H9 (cell line): ENCODE data around the gene DCX. TPM values are rescaled to one million over a fixed set of nuclear protein-coding genes. Genes with fewer than 3 reads are reported as not detected.

ENCODE experiments used
- DNase-seq: peaks from one replicate; pipeline ENCODE4 v3.0.0-alpha.2; 2017
- H2AFZ ChIP-seq: one replicate; pipeline ENCODE4 v1.6.1; 2013; ENCODE audit warnings: mild to moderate bottlenecking, low read length, control low read depth, moderate library complexity
- H2AK5ac ChIP-seq: 2 replicates; pipeline ENCODE4 v1.6.1; 2013; ENCODE audit warnings: low read length, control low read depth, mixed read lengths; ENCODE audit not compliant: insufficient read length
- H2BK120ac ChIP-seq: one replicate; pipeline ENCODE4 v1.6.1; 2013; ENCODE audit warnings: low read depth, mild to moderate bottlenecking, low read length, control low read depth, inconsistent platforms; ENCODE audit not compliant: poor library complexity, severe bottlenecking
- H2BK12ac ChIP-seq: 2 replicates; pipeline ENCODE4 v1.6.1; 2013; ENCODE audit warnings: low read length, control low read depth, mixed read lengths, low read depth; ENCODE audit not compliant: insufficient read length
- H2BK15ac ChIP-seq: 2 replicates; pipeline ENCODE4 v1.6.1; 2013; ENCODE audit warnings: low read depth, low read length, control low read depth
- H2BK20ac ChIP-seq: one replicate; pipeline ENCODE4 v1.6.1; 2013; ENCODE audit warnings: low read depth, mild to moderate bottlenecking, low read length, control low read depth, inconsistent platforms; ENCODE audit not compliant: poor library complexity, severe bottlenecking
- H2BK5ac ChIP-seq: 2 replicates; pipeline ENCODE4 v1.6.1; 2013; ENCODE audit warnings: low read length, control low read depth, mixed read lengths; ENCODE audit not compliant: insufficient read length
- H3K14ac ChIP-seq: 2 replicates; pipeline ENCODE4 v1.6.1; 2013; ENCODE audit warnings: low read length, control low read depth; ENCODE audit not compliant: insufficient read depth
- H3K18ac ChIP-seq: 2 replicates; pipeline ENCODE4 v1.6.1; 2013; ENCODE audit warnings: low read depth, mild to moderate bottlenecking, mixed read lengths, low read length, control low read depth; ENCODE audit not compliant: insufficient read length
- H3K23ac ChIP-seq: 2 replicates; pipeline ENCODE4 v1.6.1; 2013; ENCODE audit warnings: low read length, control low read depth, mixed read lengths, low read depth; ENCODE audit not compliant: insufficient read length
- H3K23me2 ChIP-seq: 2 replicates; pipeline ENCODE4 v1.6.1; 2013; ENCODE audit warnings: low read depth, mild to moderate bottlenecking, mixed read lengths, low read length, control low read depth; ENCODE audit not compliant: insufficient read length, poor library complexity, severe bottlenecking
- H3K27ac ChIP-seq: 2 replicates; pipeline ENCODE4 v1.5.1; 2013; ENCODE audit warnings: low read length, control low read depth, mixed read lengths, low read depth; ENCODE audit not compliant: insufficient read length
- H3K27me3 ChIP-seq: 2 replicates; pipeline ENCODE4 v1.6.1; 2013; ENCODE audit warnings: low read length, control low read depth, inconsistent platforms; ENCODE audit not compliant: insufficient read depth
- H3K4ac ChIP-seq: 2 replicates; pipeline ENCODE4 v1.6.1; 2013; ENCODE audit warnings: low read depth, mild to moderate bottlenecking, control low read depth, inconsistent platforms, low read length, moderate library complexity
- H3K4me1 ChIP-seq: 2 replicates; pipeline ENCODE4 v1.6.1; 2013; ENCODE audit warnings: low read length, control low read depth, inconsistent platforms; ENCODE audit not compliant: insufficient read depth
- H3K4me2 ChIP-seq: 2 replicates; pipeline ENCODE4 v1.6.1; 2013; ENCODE audit warnings: low read length, control low read depth, mixed read lengths; ENCODE audit not compliant: insufficient read length, insufficient read depth
- H3K56ac ChIP-seq: 2 replicates; pipeline ENCODE4 v1.6.1; 2013; ENCODE audit warnings: low read depth, mild to moderate bottlenecking, mixed read lengths, low read length, control low read depth; ENCODE audit not compliant: insufficient read length
- H3K79me1 ChIP-seq: 2 replicates; pipeline ENCODE4 v1.6.1; 2013; ENCODE audit warnings: low read depth, mild to moderate bottlenecking, moderate library complexity, low read length, control low read depth, inconsistent platforms; ENCODE audit not compliant: insufficient read depth, poor library complexity, severe bottlenecking
- H3K79me2 ChIP-seq: 2 replicates; pipeline ENCODE4 v1.6.1; 2013; ENCODE audit warnings: low read length, control low read depth, inconsistent platforms; ENCODE audit not compliant: insufficient read depth
- H3K9ac ChIP-seq: 2 replicates; pipeline ENCODE4 v1.6.1; 2013; ENCODE audit warnings: low read length, control low read depth, mixed read lengths; ENCODE audit not compliant: insufficient read length; ENCODE audit errors: extremely low read depth
- H3K9me3 ChIP-seq: one replicate; pipeline ENCODE4 v1.6.1; 2013; ENCODE audit warnings: low read depth, low read length, inconsistent platforms; ENCODE audit not compliant: control insufficient read depth
- H3T11ph ChIP-seq: one replicate; pipeline ENCODE4 v1.6.1; 2013; ENCODE audit warnings: mild to moderate bottlenecking, low read length, control low read depth, inconsistent platforms
- H4K20me1 ChIP-seq: one replicate; pipeline ENCODE4 v1.6.1; 2013; ENCODE audit not compliant: control insufficient read depth, insufficient read length, insufficient read depth
- H4K5ac ChIP-seq: 2 replicates; pipeline ENCODE4 v1.6.1; 2013; ENCODE audit warnings: low read depth, mild to moderate bottlenecking, mixed read lengths, low read length, control low read depth; ENCODE audit not compliant: insufficient read length
- H4K8ac ChIP-seq: replicated peaks from 2 replicates; pipeline ENCODE4 v1.6.1; 2013; ENCODE audit warnings: low read length, control low read depth, mixed read lengths, low read depth; ENCODE audit not compliant: insufficient read length
- H4K91ac ChIP-seq: 2 replicates; pipeline ENCODE4 v1.6.1; 2013; ENCODE audit warnings: low read depth, mild to moderate bottlenecking, moderate library complexity, mixed read lengths, low read length, control low read depth; ENCODE audit not compliant: insufficient read length
- H3K27ac Mint-ChIP-seq, 3 experiments: 2 replicates in 2 of 3; 3 replicates in 1 of 3; pipeline ENCODE4 v1.8.0; 2020 to 2021; ENCODE audit warnings: mixed read lengths in 3 of 3, mild to moderate bottlenecking in 1 of 3, moderate library complexity in 1 of 3
- H3K27me3 Mint-ChIP-seq: 2 replicates; pipeline ENCODE4 v1.8.0; 2021; ENCODE audit warnings: low read depth, mild to moderate bottlenecking, moderate library complexity, mixed read lengths
- H3K36me3 Mint-ChIP-seq, 3 experiments: 2 replicates in 2 of 3; 3 replicates in 1 of 3; pipeline ENCODE4 v1.8.0; 2020 to 2021; ENCODE audit warnings: low read depth in 3 of 3, mixed read lengths in 3 of 3; ENCODE audit not compliant: insufficient read depth in 1 of 3
- H3K4me1 Mint-ChIP-seq, 2 experiments: 2 replicates each; pipeline ENCODE4 v1.8.0; 2020; ENCODE audit warnings: mixed read lengths in 2 of 2
- H3K4me3 Mint-ChIP-seq, 2 experiments: 2 replicates in 1 of 2; 3 replicates in 1 of 2; pipeline ENCODE4 v1.8.0; 2020 to 2021; ENCODE audit warnings: mild to moderate bottlenecking in 2 of 2, mixed read lengths in 2 of 2, moderate library complexity in 1 of 2
- H3K9me3 Mint-ChIP-seq, 2 experiments: 2 replicates in 1 of 2; 3 replicates in 1 of 2; pipeline ENCODE4 v1.8.0; 2020; ENCODE audit warnings: mild to moderate bottlenecking in 2 of 2, mixed read lengths in 2 of 2, moderate library complexity in 1 of 2
- WGBS: extraction: QIAGEN DNeasy Blood & Tissue Kit; methylation state at CpG from one replicate; pipeline ENCODE4 v1.1.7; 2013; ENCODE audit warnings: missing lambda C conversion rate, low lambda C conversion rate, mixed read lengths; ENCODE audit not compliant: insufficient read length; ENCODE audit errors: extremely low coverage; 5-methylcytosine and 5-hydroxymethylcytosine counted together
- total RNA-seq: library from RNA; stranded (reverse); gene quantifications from 2 replicates; pipeline ENCODE4 v1.2.1, GENCODE V29; 2021
- TF ChIP-seq, protein P1 (sequence below): fragments of 200-600 bp; sonication (generic); conservative IDR thresholded peaks from 3 replicates; pipeline ENCODE4 v1.8.0; 2021; ENCODE audit warnings: antibody characterized with exemption, mild to moderate bottlenecking

DCX gene
- total RNA-seq, 1 experiment from 2014 or later, result 2.0 TPM

DNA sequence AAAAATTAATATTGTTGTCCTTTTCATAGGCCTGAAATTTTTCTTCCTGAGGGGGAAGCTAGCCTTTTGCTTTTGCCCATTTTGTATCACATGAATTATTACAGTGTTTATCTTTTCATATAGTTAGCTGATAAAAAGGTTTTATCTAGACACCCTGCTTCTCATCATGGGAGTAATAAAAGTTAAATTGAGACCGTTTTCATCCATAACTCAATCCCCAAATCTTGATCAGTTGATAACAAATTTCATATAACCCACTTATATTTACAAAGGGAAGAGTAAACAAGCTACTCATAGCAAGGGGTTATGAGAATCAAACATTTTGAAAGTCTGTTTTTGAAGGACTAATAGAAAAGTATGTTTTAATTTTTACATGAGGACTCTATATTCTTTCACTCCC is 23.5 kb upstream of the DCX start:
- H2BK15ac ChIP-seq, result no peak overlapping the region
- H3K23me2 ChIP-seq, result no peaks in the 10 kb centered on the region
- H3K27me3 Mint-ChIP-seq, result no peaks in the 10 kb centered on the region
- peaks cover 4% of the 10 kb centered on the region in 2 experiments; a peak in 3 of 4 replicates for H3K4me1 Mint-ChIP-seq
- no peaks in the 10 kb centered on the region; a peak in 1 of 7 replicates for H3K36me3 Mint-ChIP-seq
- no peak overlapping the region for H3K4me3 Mint-ChIP-seq
- H3K27me3 ChIP-seq, result no peaks in the 10 kb centered on the region
- no peaks in the 10 kb centered on the region for H4K20me1 ChIP-seq
- TF ChIP-seq, protein P1, sequence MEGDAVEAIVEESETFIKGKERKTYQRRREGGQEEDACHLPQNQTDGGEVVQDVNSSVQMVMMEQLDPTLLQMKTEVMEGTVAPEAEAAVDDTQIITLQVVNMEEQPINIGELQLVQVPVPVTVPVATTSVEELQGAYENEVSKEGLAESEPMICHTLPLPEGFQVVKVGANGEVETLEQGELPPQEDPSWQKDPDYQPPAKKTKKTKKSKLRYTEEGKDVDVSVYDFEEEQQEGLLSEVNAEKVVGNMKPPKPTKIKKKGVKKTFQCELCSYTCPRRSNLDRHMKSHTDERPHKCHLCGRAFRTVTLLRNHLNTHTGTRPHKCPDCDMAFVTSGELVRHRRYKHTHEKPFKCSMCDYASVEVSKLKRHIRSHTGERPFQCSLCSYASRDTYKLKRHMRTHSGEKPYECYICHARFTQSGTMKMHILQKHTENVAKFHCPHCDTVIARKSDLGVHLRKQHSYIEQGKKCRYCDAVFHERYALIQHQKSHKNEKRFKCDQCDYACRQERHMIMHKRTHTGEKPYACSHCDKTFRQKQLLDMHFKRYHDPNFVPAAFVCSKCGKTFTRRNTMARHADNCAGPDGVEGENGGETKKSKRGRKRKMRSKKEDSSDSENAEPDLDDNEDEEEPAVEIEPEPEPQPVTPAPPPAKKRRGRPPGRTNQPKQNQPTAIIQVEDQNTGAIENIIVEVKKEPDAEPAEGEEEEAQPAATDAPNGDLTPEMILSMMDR, result no peak
- no peak overlapping the region for H3K23ac ChIP-seq
- H2BK20ac ChIP-seq, result no peak overlapping the region
- no peak overlapping the region for H4K8ac ChIP-seq
- no peak overlapping the region for H3K56ac ChIP-seq
- H2BK12ac ChIP-seq, result no peak overlapping the region
- WGBS, result no CpG with 5 or more reads among the region's 1 CpG
- H3K4me1 ChIP-seq, result no peaks in the 10 kb centered on the region; the same call in 1 of the 2 replicates
- H3K9me3 ChIP-seq, result no peaks in the 10 kb centered on the region
- H3K9ac ChIP-seq, result no peak overlapping the region
- H2BK5ac ChIP-seq, result no peak overlapping the region
- H4K5ac ChIP-seq, result no peak overlapping the region
- no peak overlapping the region for H3K14ac ChIP-seq
- no peaks in the 10 kb centered on the region for H3K79me2 ChIP-seq
- H3K9me3 Mint-ChIP-seq, result no peaks in the 10 kb centered on the region; a peak in 1 of 5 replicates
- no peak overlapping the region for H3K27ac Mint-ChIP-seq
- no peak overlapping the region for H2AFZ ChIP-seq
- H3T11ph ChIP-seq, result no peak overlapping the region
- H3K18ac ChIP-seq, result no peak overlapping the region
- H3K79me1 ChIP-seq, result no peaks in the 10 kb centered on the region
- no peak overlapping the region for H2AK5ac ChIP-seq
- H4K91ac ChIP-seq, result no peak overlapping the region
- no peak overlapping the region for H2BK120ac ChIP-seq
- no peak overlapping the region for H3K27ac ChIP-seq
- no peak overlapping the region for H3K4ac ChIP-seq
- no peak for DNase-seq
- no peak overlapping the region for H3K4me2 ChIP-seq
